HepG2 (cell line): ENCODE data around the gene SUSD2. TPM values are rescaled to one million over a fixed set of nuclear protein-coding genes. Genes with fewer than 3 reads are reported as not detected.

Source experiments
- ATAC-seq: fragments of 200-7000 bp; cut with Tn5 transposase; 3 replicates; pipeline ENCODE4 v1.9.1; 2020; ENCODE audit warnings: mild to moderate bottlenecking, moderate library complexity
- BruUV-seq: library from RNA; stranded (reverse); fragments of 400-500 nt; replicated peaks from 2 replicates; lab custom pipeline; 2021; lab: Mats Ljungman, UMichigan
- CTCF ChIA-PET: fragments of 300-600 bp; formaldehyde crosslinking; extraction: SDS; loops from one replicate; lab custom pipeline; 2021; ENCODE audit warnings: low total read pairs, inconsistent platforms, low intra/inter-chr PET ratio; lab: Yijun Ruan, JAX
- POLR2A ChIA-PET: fragments of 350-600 bp; sonication (Branson Sonifier 250); formaldehyde crosslinking; loops from one replicate; lab custom pipeline; 2020; ENCODE audit warnings: antibody characterized with exemption, inconsistent platforms; lab: Yijun Ruan, JAX
- DNase-seq: peaks from one replicate; pipeline ENCODE4 v3.0.0-alpha.2; 2015; ENCODE audit warnings: low spot score
- FAIRE-seq: peaks from 3 replicates; lab custom pipeline; 2011; peaks lifted over from hg19 to GRCh38; lab: Jason Lieb, UNC
- H2AFZ ChIP-seq: one replicate; pipeline ENCODE4 v1.6.1; 2011; ENCODE audit warnings: low read length, inconsistent platforms
- H3K27ac ChIP-seq: fragments of 300-600 bp; 3 replicates; pipeline ENCODE4 v1.8.0; 2011; ENCODE audit warnings: mixed run types, mild to moderate bottlenecking, mixed read lengths, low read length, inconsistent platforms; ENCODE audit not compliant: insufficient read depth; ENCODE audit errors: extremely low read length
- H3K27me3 ChIP-seq, 2 experiments: fragments of 200-600 bp in 1 of 2; 2 replicates in 1 of 2; 3 replicates in 1 of 2; pipeline versions ENCODE4 v1.6.0 to v1.8.0; 2011; ENCODE audit warnings: low read length in 2 of 2, mild to moderate bottlenecking in 2 of 2, moderate library complexity in 2 of 2, inconsistent platforms in 1 of 2; ENCODE audit not compliant: insufficient read depth in 2 of 2, control insufficient read depth in 1 of 2
- H3K36me3 ChIP-seq, 2 experiments: fragments of 200-600 bp in 1 of 2; replicated peaks in 1 of 2; 2 replicates in 1 of 2; 3 replicates in 1 of 2; pipeline versions ENCODE4 v1.5.1 to v1.8.0; 2011; ENCODE audit warnings: low read length in 2 of 2, inconsistent platforms in 1 of 2; ENCODE audit not compliant: insufficient read depth in 2 of 2, control insufficient read depth in 1 of 2
- H3K4me1 ChIP-seq: 2 replicates; pipeline ENCODE4 v1.5.1; 2012; ENCODE audit warnings: low read length, inconsistent platforms; ENCODE audit not compliant: insufficient read depth
- H3K4me2 ChIP-seq: 2 replicates; pipeline ENCODE4 v1.6.0; 2011; ENCODE audit warnings: low read depth, low read length, inconsistent platforms
- H3K4me3 ChIP-seq, 3 experiments: fragments of 200-600 bp in 1 of 3; sonication (generic), shearing (Covaris generic) in 1 of 3; replicated peaks in 1 of 3; 2 replicates each; pipeline ENCODE4 v1.5.1; 2011 to 2016; ENCODE audit warnings: low read length in 3 of 3, inconsistent platforms in 2 of 3, low read depth in 2 of 3, mild to moderate bottlenecking in 2 of 3, control low read depth in 1 of 3, mixed read lengths in 1 of 3; ENCODE audit not compliant: insufficient read depth in 1 of 3
- H3K79me2 ChIP-seq: one replicate; pipeline ENCODE4 v1.6.1; 2011; ENCODE audit warnings: low read length, inconsistent platforms; ENCODE audit not compliant: insufficient read depth
- H3K9ac ChIP-seq: 2 replicates; pipeline ENCODE4 v1.6.0; 2011; ENCODE audit warnings: mild to moderate bottlenecking, low read depth, low read length, inconsistent platforms; ENCODE audit not compliant: insufficient read depth
- H3K9me3 ChIP-seq: 2 replicates; pipeline ENCODE4 v1.5.1; 2012; ENCODE audit warnings: mild to moderate bottlenecking, low read length
- H4K20me1 ChIP-seq: 2 replicates; pipeline ENCODE4 v1.6.0; 2011; ENCODE audit warnings: inconsistent platforms, mild to moderate bottlenecking, low read length, moderate library complexity; ENCODE audit not compliant: insufficient read depth
- HES4 ChIP-seq: sonication (generic); formaldehyde crosslinking; IDR thresholded peaks from 2 replicates; pipeline ENCODE4 v1.9.0; 2021; ENCODE audit warnings: mild to moderate bottlenecking, missing genetic modification reagents, borderline replicate concordance
- HMG20A ChIP-seq: IDR thresholded peaks from 2 replicates; pipeline ENCODE4 v1.6.1; 2016; ENCODE audit warnings: borderline replicate concordance
- NCOA5 ChIP-seq: sonication (generic); formaldehyde crosslinking; IDR thresholded peaks from 2 replicates; pipeline ENCODE4 v1.4.0; 2020; ENCODE audit warnings: missing genetic modification reagents
- WGBS: methylation state at CpG from one replicate; pipeline ENCODE4 v1.1.6; 2017; ENCODE audit warnings: low lambda C conversion rate; 5-methylcytosine and 5-hydroxymethylcytosine counted together
- in situ Hi-C: cut with HindIII; loops from 2 replicates; pipeline ENCODE4 v1.10.0; 2017; ENCODE audit warnings: low pct_unique_long_range_greater_than_20kb; ENCODE audit not compliant: extremely low pct_ligation_motif_present
- intact Hi-C: fragments of 100-400 bp; cut with micrococcal nuclease; formaldehyde crosslinking; loops from one replicate; pipeline ENCODE4 v1.10.0; 2022; ENCODE audit not compliant: unreplicated experiment
- polyA plus RNA-seq, 8 experiments: library from polyadenylated mRNA; depleted of rRNA in 3 of 8; stranded (reverse) in 7 of 8; unstranded in 1 of 8; fragments of >200 nt; fragmentation: Illumina TruSeq in 4 of 8; extraction: Trizol in 4 of 8; gene quantifications; 2 replicates each; pipeline versions ENCODE4 v1.2.1 to v1.2.3, GENCODE V29; 2011 to 2016; ENCODE audit warnings: low read depth in 4 of 8, missing spikeins in 1 of 8, mixed read lengths in 1 of 8; ENCODE audit not compliant: insufficient read depth in 1 of 8
- total RNA-seq, 5 experiments: library from RNA; depleted of rRNA; stranded (reverse); fragments of >200 nt; fragmentation: Illumina TruSeq; extraction: Trizol; gene quantifications; 2 replicates each; pipeline ENCODE4 v1.2.3, GENCODE V29; 2016; ENCODE audit warnings: low read depth in 1 of 5
- TF ChIP-seq, protein P1 (sequence below): sonication (generic); formaldehyde crosslinking; IDR thresholded peaks from 2 replicates; pipeline ENCODE4 v1.9.0; 2021; ENCODE audit warnings: missing genetic modification reagents, mild to moderate bottlenecking, borderline replicate concordance
- TF ChIP-seq, protein P2 (sequence below): sonication (generic); formaldehyde crosslinking; IDR thresholded peaks from 2 replicates; pipeline ENCODE4 v1.5.0; 2020; ENCODE audit warnings: mild to moderate bottlenecking, missing genetic modification reagents, borderline replicate concordance
- TF ChIP-seq, protein P3 (sequence below): sonication (generic); formaldehyde crosslinking; IDR thresholded peaks from 2 replicates; pipeline ENCODE4 v1.5.0; 2020; ENCODE audit warnings: mild to moderate bottlenecking, missing genetic modification reagents
- TF ChIP-seq, protein P4 (sequence below): IDR thresholded peaks from 2 replicates; pipeline ENCODE4 v1.6.1; 2016; ENCODE audit warnings: low read depth, missing genetic modification reagents, missing compliant biosample characterization

The SUSD2 gene
- total and polyA plus RNA-seq, 2 of the 13 experiments (the other 11 are each of a cell fraction or from before 2014, with no cell fraction given), result 2.1 to 11.0 TPM

DNA sequence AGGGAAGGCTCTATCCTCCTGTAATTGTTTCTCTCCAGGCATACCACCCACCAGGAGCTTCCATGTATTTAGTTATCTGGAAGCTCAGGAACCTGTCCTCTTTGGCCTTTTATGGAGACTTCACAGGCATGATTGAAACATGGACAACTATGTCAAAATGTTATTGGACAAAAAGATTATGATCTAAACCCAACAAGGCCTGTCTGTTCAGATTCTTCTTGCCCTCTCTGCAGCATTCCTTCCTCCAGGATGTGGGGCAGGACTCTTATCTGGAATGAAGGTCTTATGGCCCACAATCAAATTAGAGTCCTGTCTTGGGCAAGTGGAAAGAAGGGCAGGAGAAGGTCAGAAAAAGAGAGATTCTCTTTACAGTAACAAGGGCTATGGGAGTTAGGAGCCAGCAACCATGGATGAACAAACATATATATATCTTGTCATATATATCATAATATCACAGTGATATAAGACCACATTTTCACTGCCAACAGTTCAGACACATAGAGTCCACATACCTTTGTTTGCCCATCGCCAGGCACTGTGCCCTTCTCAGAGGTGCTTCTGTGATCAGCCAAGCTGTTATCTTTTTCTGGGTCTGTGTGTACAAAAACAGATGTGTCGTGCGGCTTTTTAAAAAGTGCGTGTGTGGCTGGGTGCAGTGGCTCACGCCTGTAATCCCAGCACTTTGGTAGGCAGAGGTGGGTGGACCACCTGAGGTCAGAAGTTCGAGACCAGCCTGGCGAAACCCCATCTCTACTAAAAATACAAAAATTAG is 42.5 kb upstream of the SUSD2 start:
- ChIA-PET CTCF (no interaction called here), POLR2A (no interaction called here)
- H3K4me1 ChIP-seq, result no peaks in the 10 kb centered on the region
- H3K27me3 ChIP-seq, result no peaks in the 10 kb centered on the region
- H3K4me2 ChIP-seq, result no peak overlapping the region
- H3K4me3 ChIP-seq, result no peak overlapping the region
- H3K79me2 ChIP-seq, result no peaks in the 10 kb centered on the region
- TF ChIP-seq HES4 (CRISPR knock-in tag) (no peak), HMG20A (no peak), NCOA5 (CRISPR knock-in tag) (no peak)
- TF ChIP-seq, protein P1, sequence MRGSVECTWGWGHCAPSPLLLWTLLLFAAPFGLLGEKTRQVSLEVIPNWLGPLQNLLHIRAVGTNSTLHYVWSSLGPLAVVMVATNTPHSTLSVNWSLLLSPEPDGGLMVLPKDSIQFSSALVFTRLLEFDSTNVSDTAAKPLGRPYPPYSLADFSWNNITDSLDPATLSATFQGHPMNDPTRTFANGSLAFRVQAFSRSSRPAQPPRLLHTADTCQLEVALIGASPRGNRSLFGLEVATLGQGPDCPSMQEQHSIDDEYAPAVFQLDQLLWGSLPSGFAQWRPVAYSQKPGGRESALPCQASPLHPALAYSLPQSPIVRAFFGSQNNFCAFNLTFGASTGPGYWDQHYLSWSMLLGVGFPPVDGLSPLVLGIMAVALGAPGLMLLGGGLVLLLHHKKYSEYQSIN (CRISPR knock-in tag), result no peak
- TF ChIP-seq, protein P2, sequence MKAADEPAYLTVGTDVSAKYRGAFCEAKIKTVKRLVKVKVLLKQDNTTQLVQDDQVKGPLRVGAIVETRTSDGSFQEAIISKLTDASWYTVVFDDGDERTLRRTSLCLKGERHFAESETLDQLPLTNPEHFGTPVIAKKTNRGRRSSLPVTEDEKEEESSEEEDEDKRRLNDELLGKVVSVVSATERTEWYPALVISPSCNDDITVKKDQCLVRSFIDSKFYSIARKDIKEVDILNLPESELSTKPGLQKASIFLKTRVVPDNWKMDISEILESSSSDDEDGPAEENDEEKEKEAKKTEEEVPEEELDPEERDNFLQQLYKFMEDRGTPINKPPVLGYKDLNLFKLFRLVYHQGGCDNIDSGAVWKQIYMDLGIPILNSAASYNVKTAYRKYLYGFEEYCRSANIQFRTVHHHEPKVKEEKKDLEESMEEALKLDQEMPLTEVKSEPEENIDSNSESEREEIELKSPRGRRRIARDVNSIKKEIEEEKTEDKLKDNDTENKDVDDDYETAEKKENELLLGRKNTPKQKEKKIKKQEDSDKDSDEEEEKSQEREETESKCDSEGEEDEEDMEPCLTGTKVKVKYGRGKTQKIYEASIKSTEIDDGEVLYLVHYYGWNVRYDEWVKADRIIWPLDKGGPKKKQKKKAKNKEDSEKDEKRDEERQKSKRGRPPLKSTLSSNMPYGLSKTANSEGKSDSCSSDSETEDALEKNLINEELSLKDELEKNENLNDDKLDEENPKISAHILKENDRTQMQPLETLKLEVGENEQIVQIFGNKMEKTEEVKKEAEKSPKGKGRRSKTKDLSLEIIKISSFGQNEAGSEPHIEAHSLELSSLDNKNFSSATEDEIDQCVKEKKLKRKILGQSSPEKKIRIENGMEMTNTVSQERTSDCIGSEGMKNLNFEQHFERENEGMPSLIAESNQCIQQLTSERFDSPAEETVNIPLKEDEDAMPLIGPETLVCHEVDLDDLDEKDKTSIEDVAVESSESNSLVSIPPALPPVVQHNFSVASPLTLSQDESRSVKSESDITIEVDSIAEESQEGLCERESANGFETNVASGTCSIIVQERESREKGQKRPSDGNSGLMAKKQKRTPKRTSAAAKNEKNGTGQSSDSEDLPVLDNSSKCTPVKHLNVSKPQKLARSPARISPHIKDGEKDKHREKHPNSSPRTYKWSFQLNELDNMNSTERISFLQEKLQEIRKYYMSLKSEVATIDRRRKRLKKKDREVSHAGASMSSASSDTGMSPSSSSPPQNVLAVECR, result no peak
- TF ChIP-seq, protein P3, sequence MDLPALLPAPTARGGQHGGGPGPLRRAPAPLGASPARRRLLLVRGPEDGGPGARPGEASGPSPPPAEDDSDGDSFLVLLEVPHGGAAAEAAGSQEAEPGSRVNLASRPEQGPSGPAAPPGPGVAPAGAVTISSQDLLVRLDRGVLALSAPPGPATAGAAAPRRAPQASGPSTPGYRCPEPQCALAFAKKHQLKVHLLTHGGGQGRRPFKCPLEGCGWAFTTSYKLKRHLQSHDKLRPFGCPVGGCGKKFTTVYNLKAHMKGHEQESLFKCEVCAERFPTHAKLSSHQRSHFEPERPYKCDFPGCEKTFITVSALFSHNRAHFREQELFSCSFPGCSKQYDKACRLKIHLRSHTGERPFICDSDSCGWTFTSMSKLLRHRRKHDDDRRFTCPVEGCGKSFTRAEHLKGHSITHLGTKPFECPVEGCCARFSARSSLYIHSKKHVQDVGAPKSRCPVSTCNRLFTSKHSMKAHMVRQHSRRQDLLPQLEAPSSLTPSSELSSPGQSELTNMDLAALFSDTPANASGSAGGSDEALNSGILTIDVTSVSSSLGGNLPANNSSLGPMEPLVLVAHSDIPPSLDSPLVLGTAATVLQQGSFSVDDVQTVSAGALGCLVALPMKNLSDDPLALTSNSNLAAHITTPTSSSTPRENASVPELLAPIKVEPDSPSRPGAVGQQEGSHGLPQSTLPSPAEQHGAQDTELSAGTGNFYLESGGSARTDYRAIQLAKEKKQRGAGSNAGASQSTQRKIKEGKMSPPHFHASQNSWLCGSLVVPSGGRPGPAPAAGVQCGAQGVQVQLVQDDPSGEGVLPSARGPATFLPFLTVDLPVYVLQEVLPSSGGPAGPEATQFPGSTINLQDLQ (CRISPR knock-in tag), result no peak
- TF ChIP-seq, protein P4, sequence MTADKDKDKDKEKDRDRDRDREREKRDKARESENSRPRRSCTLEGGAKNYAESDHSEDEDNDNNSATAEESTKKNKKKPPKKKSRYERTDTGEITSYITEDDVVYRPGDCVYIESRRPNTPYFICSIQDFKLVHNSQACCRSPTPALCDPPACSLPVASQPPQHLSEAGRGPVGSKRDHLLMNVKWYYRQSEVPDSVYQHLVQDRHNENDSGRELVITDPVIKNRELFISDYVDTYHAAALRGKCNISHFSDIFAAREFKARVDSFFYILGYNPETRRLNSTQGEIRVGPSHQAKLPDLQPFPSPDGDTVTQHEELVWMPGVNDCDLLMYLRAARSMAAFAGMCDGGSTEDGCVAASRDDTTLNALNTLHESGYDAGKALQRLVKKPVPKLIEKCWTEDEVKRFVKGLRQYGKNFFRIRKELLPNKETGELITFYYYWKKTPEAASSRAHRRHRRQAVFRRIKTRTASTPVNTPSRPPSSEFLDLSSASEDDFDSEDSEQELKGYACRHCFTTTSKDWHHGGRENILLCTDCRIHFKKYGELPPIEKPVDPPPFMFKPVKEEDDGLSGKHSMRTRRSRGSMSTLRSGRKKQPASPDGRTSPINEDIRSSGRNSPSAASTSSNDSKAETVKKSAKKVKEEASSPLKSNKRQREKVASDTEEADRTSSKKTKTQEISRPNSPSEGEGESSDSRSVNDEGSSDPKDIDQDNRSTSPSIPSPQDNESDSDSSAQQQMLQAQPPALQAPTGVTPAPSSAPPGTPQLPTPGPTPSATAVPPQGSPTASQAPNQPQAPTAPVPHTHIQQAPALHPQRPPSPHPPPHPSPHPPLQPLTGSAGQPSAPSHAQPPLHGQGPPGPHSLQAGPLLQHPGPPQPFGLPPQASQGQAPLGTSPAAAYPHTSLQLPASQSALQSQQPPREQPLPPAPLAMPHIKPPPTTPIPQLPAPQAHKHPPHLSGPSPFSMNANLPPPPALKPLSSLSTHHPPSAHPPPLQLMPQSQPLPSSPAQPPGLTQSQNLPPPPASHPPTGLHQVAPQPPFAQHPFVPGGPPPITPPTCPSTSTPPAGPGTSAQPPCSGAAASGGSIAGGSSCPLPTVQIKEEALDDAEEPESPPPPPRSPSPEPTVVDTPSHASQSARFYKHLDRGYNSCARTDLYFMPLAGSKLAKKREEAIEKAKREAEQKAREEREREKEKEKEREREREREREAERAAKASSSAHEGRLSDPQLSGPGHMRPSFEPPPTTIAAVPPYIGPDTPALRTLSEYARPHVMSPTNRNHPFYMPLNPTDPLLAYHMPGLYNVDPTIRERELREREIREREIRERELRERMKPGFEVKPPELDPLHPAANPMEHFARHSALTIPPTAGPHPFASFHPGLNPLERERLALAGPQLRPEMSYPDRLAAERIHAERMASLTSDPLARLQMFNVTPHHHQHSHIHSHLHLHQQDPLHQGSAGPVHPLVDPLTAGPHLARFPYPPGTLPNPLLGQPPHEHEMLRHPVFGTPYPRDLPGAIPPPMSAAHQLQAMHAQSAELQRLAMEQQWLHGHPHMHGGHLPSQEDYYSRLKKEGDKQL (CRISPR knock-in tag), result no peak
- WGBS, result 95% methylated on average over 7 of the region's 7 CpGs
- no peak for ATAC-seq
- H3K9me3 ChIP-seq, result no peaks in the 10 kb centered on the region
- H3K27ac ChIP-seq, result no peak overlapping the region
- no peak for FAIRE-seq
- peaks cover 38 to 85% of the 10 kb centered on the region in 2 experiments for H3K36me3 ChIP-seq
- H4K20me1 ChIP-seq, result 0 out of 2 replicates have a peak, but pooled peaks cover 3% of the 10 kb centered on the region
- no peak overlapping the region for H2AFZ ChIP-seq
- intact Hi-C loops, result no loop called here
- no peak overlapping the region for H3K9ac ChIP-seq
- in situ Hi-C loops, result no loop called here
- no TSS peak for BruUV-seq
- DNase-seq, result no peak
